Liver (tissue), 9 donors: ENCODE results near the gene EEIG1. TPM values are rescaled to one million over a fixed set of nuclear protein-coding genes. Genes with fewer than 3 reads are reported as not detected.

Experiments used
- DNase-seq: peaks from one replicate; pipeline ENCODE4 v3.0.0-alpha.2; 2017; ENCODE audit warnings: low spot score
- H3K27ac ChIP-seq, 2 donors: one replicate each; pipeline ENCODE4 v1.7.0; 2013; ENCODE audit warnings: inconsistent platforms in 2 of 2, low read length in 2 of 2, control low read depth in 1 of 2, low read depth in 1 of 2, mild to moderate bottlenecking in 1 of 2
- H3K27me3 ChIP-seq, 4 donors: one replicate each; pipeline versions ENCODE4 v1.6.1 to v1.7.0; 2013; ENCODE audit warnings: low read length in 3 of 4, inconsistent platforms in 1 of 4, mild to moderate bottlenecking in 1 of 4, moderate library complexity in 1 of 4; ENCODE audit not compliant: control insufficient read depth in 4 of 4, insufficient read depth in 4 of 4
- H3K36me3 ChIP-seq, 4 donors: one replicate each; pipeline versions ENCODE4 v1.6.1 to v1.7.0; 2013; ENCODE audit warnings: low read length in 3 of 4, mild to moderate bottlenecking in 3 of 4, low read depth in 1 of 4, moderate library complexity in 1 of 4; ENCODE audit not compliant: control insufficient read depth in 4 of 4, insufficient read depth in 3 of 4
- H3K4me1 ChIP-seq, 4 donors: one replicate each; pipeline versions ENCODE4 v1.6.1 to v1.7.0; 2013; ENCODE audit warnings: low read length in 3 of 4, mild to moderate bottlenecking in 3 of 4, moderate library complexity in 1 of 4; ENCODE audit not compliant: control insufficient read depth in 4 of 4, insufficient read depth in 4 of 4
- H3K4me3 ChIP-seq, 3 donors: one replicate each; pipeline versions ENCODE4 v1.6.1 to v1.7.0; 2013; ENCODE audit warnings: low read length in 3 of 3, control low read depth in 1 of 3, low read depth in 1 of 3, mild to moderate bottlenecking in 1 of 3
- H3K9ac ChIP-seq, 2 donors: one replicate each; pipeline ENCODE4 v1.7.0; 2013; ENCODE audit warnings: low read length in 2 of 2, mild to moderate bottlenecking in 2 of 2, moderate library complexity in 2 of 2, control low read depth in 1 of 2, low read depth in 1 of 2
- H3K9me3 ChIP-seq, 4 donors: one replicate each; pipeline versions ENCODE4 v1.6.1 to v1.7.0; 2013; ENCODE audit warnings: low read length in 3 of 4; ENCODE audit not compliant: control insufficient read depth in 4 of 4
- ATF3 ChIP-seq: IDR thresholded peaks from 2 replicates; pipeline ENCODE4 v1.6.1; 2016; ENCODE audit warnings: antibody characterized with exemption
- CTCF ChIP-seq: fragments of 150-350 bp; IDR thresholded peaks from 2 replicates; pipeline ENCODE4 v1.5.1; 2017; ENCODE audit warnings: improper control_type of control experiment, low read depth, low read length; ENCODE audit not compliant: missing input control
- EGR1 ChIP-seq, 2 donors: IDR thresholded peaks; 2 replicates each; pipeline ENCODE4 v1.6.1; 2016 to 2018; ENCODE audit warnings: antibody characterized with exemption in 2 of 2, low read depth in 2 of 2
- FOXA1 ChIP-seq: IDR thresholded peaks from 2 replicates; pipeline ENCODE4 v1.6.1; 2016; ENCODE audit warnings: antibody characterized with exemption
- FOXA2 ChIP-seq: IDR thresholded peaks from 2 replicates; pipeline ENCODE4 v1.6.1; 2016; ENCODE audit warnings: antibody characterized with exemption
- GABPA ChIP-seq, 2 donors: IDR thresholded peaks in 1 of 2; conservative IDR thresholded peaks in 1 of 2; 2 replicates each; pipeline ENCODE4 v1.6.1; 2016; ENCODE audit warnings: antibody characterized with exemption in 2 of 2, mild to moderate bottlenecking in 1 of 2, moderate library complexity in 1 of 2
- HNF4A ChIP-seq, 2 donors: conservative IDR thresholded peaks; 2 replicates each; pipeline ENCODE4 v1.6.1; 2016; ENCODE audit warnings: antibody characterized with exemption in 2 of 2, mild to moderate bottlenecking in 2 of 2
- HNF4G ChIP-seq: IDR thresholded peaks from 2 replicates; pipeline ENCODE4 v1.6.1; 2016; ENCODE audit warnings: antibody characterized with exemption
- JUND ChIP-seq, 2 donors: IDR thresholded peaks; 2 replicates each; pipeline ENCODE4 v1.6.1; 2016; ENCODE audit warnings: antibody characterized with exemption in 2 of 2
- MAX ChIP-seq: IDR thresholded peaks from 2 replicates; pipeline ENCODE4 v1.6.1; 2016; ENCODE audit warnings: antibody characterized with exemption
- NR2F2 ChIP-seq: IDR thresholded peaks from 2 replicates; pipeline ENCODE4 v1.6.1; 2016; ENCODE audit warnings: antibody characterized with exemption
- RAD21 ChIP-seq, 2 donors: IDR thresholded peaks; 2 replicates each; pipeline ENCODE4 v1.6.1; 2016; ENCODE audit warnings: antibody characterized with exemption in 2 of 2, mild to moderate bottlenecking in 2 of 2
- REST ChIP-seq: IDR thresholded peaks from 2 replicates; pipeline ENCODE4 v1.6.1; 2016; ENCODE audit warnings: antibody characterized with exemption, mild to moderate bottlenecking
- RXRA ChIP-seq, 2 donors: IDR thresholded peaks; 2 replicates each; pipeline ENCODE4 v1.6.1; 2017 to 2018; ENCODE audit warnings: antibody characterized with exemption in 2 of 2, mild to moderate bottlenecking in 1 of 2
- SP1 ChIP-seq: IDR thresholded peaks from 2 replicates; pipeline ENCODE4 v1.6.1; 2018; ENCODE audit warnings: antibody characterized with exemption, mild to moderate bottlenecking
- TAF1 ChIP-seq: conservative IDR thresholded peaks from 2 replicates; pipeline ENCODE4 v1.6.1; 2016; ENCODE audit warnings: antibody characterized with exemption, mild to moderate bottlenecking
- YY1 ChIP-seq: IDR thresholded peaks from 2 replicates; pipeline ENCODE4 v1.6.1; 2016; ENCODE audit warnings: antibody characterized with exemption, mild to moderate bottlenecking
- ZBTB33 ChIP-seq: IDR thresholded peaks from 2 replicates; pipeline ENCODE4 v1.6.1; 2016; ENCODE audit warnings: antibody characterized with exemption
- WGBS: extraction: QIAGEN DNeasy Blood & Tissue Kit; methylation state at CpG from one replicate; pipeline ENCODE4 v1.1.7; 2013; 5-methylcytosine and 5-hydroxymethylcytosine counted together
- polyA plus RNA-seq, 2 donors: library from polyadenylated mRNA; stranded (reverse) in 1 of 2; unstranded in 1 of 2; fragments of 200-250 nt in 1 of 2; fragments of >200 nt in 1 of 2; fragmentation: Nextera tagmentation in 1 of 2; extraction: Ambion mirVana in 1 of 2; gene quantifications; one replicate each; pipeline versions ENCODE4 v1.2.1 to v1.2.3, GENCODE V29; 2013 to 2015
- total RNA-seq, 2 donors: library from RNA; depleted of rRNA; stranded (reverse); fragments of >200 nt; gene quantifications; one replicate each; pipeline ENCODE4 v1.2.3, GENCODE V29; 2014
- donor health status: healthy.
- donor health status: healthy.
- donor health status: healthy.
- donor health status: healthy.
- donor health status: healthy.

The EEIG1 gene
- total and polyA plus RNA-seq, 4 donors, result 4.9 to 14.3 (median 8.9) TPM

- Histone ChIP-seq H3K36me3 (no peaks in the 10 kb centered on the region), H3K4me1 (peaks cover 3 to 25% (median 19%) of the 10 kb centered on the region in 4 donors), H3K4me3 (no peak overlapping the region), H3K27me3 (no peaks in the 10 kb centered on the region), H3K9ac (no peak overlapping the region), H3K9me3 (no peaks in the 10 kb centered on the region), H3K27ac (no peak overlapping the region)
- no peak for DNase-seq
- WGBS, result 97% methylated on average over 4 of the region's 4 CpGs
- TF ChIP-seq RAD21 (IDR thresholded peaks at IDR 0.05) (no peak), FOXA1 (no peak), HNF4G (no peak), TAF1 (no peak), FOXA2 (no peak), ZBTB33 (no peak), RXRA (IDR thresholded peaks at IDR 0.05) (no peak), SP1 (no peak), REST (no peak), HNF4A (conservative IDR thresholded peaks at IDR 0.05) (no peak), ATF3 (no peak), MAX (no peak), GABPA (IDR thresholded peaks at IDR 0.05 in 1 of 2, conservative IDR thresholded peaks at IDR 0.05 in 1 of 2) (no peak), NR2F2 (no peak), YY1 (no peak), EGR1 (IDR thresholded peaks at IDR 0.05; ENCODE audit: low read depth in 2 of 2) (no peak), CTCF (no peak), JUND (IDR thresholded peaks at IDR 0.05) (no peak)
Measured at GRCh38 chr9:127934248-127934647, 46.5 kb downstream of the EEIG1 start.
